ENCODE data around the gene MUC2.

Gene MUC2

GRCh38 chr11:1072116-1072820 is 2.4 kb upstream of the MUC2 start:
- DNase-seq (ENCODE audit: low spot score) = no peak

- DNase-seq (ENCODE audit: low spot score) = no peak
These were observed 1.8 kb upstream of the MUC2 start for GRCh38 chr11:1072821-1073231.

GRCh38 chr11:1073261-1073724 is 1.4 kb upstream of the MUC2 start:
- no peak for DNase-seq (ENCODE audit: low spot score)

- DNase-seq (ENCODE audit: low spot score) = no peak
These were observed 827 bp upstream of the MUC2 start for GRCh38 chr11:1073851-1074243.

GRCh38 chr11:1075341-1075911 is 752 bp downstream of the MUC2 start:
- DNase-seq (ENCODE audit: low spot score) = no peak

- DNase-seq (ENCODE audit: low spot score) = no peak
These were observed 1.5 kb downstream of the MUC2 start for GRCh38 chr11:1076061-1076665.

- no peak for DNase-seq (ENCODE audit: low spot score)
These were observed 2.4 kb downstream of the MUC2 start for GRCh38 chr11:1077033-1077416.

- no peak for DNase-seq (ENCODE audit: low spot score)
These were observed 2.9 kb downstream of the MUC2 start for GRCh38 chr11:1077417-1078119.

GRCh38 chr11:1078191-1078601 is 3.5 kb downstream of the MUC2 start:
- no peak for DNase-seq (ENCODE audit: low spot score)

GRCh38 chr11:1081601-1082311 is 7.1 kb downstream of the MUC2 start:
- no peak for DNase-seq (ENCODE audit: low spot score)

GRCh38 chr11:1082346-1082727 is 7.7 kb downstream of the MUC2 start:
- DNase-seq (ENCODE audit: low spot score) = no peak

- DNase-seq (ENCODE audit: low spot score) = no peak
These were observed 8.3 kb downstream of the MUC2 start for GRCh38 chr11:1082728-1083620.

- no peak for DNase-seq (ENCODE audit: low spot score)
These were observed 9.2 kb downstream of the MUC2 start for GRCh38 chr11:1083621-1084551.

GRCh38 chr11:1084561-1085439 is 10.1 kb downstream of the MUC2 start:
- no peak for DNase-seq (ENCODE audit: low spot score)

GRCh38 chr11:1085440-1086170 is 10.9 kb downstream of the MUC2 start:
- DNase-seq (ENCODE audit: low spot score) = no peak

- no peak for DNase-seq (ENCODE audit: low spot score)
These were observed 11.8 kb downstream of the MUC2 start for GRCh38 chr11:1086171-1087102.

GRCh38 chr11:1087279-1087960 is 12.7 kb downstream of the MUC2 start:
- no peak for DNase-seq (ENCODE audit: low spot score)
